SHP77 (cell line): ENCODE measurements around the gene FBN1.

Experiments
- DNase-seq, 2 experiments: peaks; one replicate each; lab custom pipeline; 2025; lab: John Stamatoyannopoulos, UW

FBN1 gene

DNA sequence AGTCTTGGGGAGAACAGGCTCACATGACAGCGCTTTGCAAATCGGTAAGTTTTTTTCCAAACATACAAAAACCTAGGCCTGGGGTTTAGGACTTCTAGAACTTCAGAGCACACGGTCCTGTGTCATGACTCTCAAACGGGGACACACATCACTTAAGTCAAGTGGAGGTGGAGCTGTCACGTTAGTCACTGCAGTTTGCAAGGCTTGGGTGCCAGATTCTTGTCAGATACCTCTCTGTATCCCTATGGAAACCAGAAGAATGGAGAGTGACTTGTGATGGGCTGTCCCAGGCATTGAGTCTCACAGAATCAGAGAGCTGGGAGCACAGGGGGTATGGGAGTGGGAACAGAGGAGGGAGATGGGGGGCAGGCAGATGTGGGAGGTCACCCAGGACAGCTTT is 249.5 kb downstream of the FBN1 start:
- no peak for DNase-seq

DNA sequence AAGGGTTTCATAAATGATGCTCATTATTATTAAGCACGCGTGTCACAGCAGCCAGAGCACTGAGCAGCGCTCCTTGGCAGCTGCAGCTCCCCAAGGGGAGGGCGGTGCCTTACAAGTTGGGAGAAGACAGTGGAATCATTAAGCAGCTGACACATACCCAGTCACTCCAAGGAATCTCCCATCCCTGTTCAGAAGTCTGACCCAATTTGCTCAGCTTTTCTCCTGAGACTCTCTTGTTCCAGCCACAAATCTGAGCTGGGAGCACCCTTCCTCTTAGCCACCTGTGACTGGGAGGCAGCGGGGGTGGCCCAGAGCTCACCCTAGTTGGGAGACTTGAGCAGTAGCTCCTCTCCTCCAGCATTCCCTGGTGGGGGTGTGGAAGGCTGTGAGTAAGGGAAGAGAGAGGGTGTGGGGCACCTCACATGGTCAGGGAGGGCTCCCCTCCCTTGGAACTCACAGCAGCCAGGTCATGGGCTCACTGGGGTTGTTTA is 249.9 kb downstream of the FBN1 start:
- DNase-seq: no peak

GRCh38 chr15:48394970-48395369 is 250.5 kb downstream of the FBN1 start:
- no peak for DNase-seq

DNA sequence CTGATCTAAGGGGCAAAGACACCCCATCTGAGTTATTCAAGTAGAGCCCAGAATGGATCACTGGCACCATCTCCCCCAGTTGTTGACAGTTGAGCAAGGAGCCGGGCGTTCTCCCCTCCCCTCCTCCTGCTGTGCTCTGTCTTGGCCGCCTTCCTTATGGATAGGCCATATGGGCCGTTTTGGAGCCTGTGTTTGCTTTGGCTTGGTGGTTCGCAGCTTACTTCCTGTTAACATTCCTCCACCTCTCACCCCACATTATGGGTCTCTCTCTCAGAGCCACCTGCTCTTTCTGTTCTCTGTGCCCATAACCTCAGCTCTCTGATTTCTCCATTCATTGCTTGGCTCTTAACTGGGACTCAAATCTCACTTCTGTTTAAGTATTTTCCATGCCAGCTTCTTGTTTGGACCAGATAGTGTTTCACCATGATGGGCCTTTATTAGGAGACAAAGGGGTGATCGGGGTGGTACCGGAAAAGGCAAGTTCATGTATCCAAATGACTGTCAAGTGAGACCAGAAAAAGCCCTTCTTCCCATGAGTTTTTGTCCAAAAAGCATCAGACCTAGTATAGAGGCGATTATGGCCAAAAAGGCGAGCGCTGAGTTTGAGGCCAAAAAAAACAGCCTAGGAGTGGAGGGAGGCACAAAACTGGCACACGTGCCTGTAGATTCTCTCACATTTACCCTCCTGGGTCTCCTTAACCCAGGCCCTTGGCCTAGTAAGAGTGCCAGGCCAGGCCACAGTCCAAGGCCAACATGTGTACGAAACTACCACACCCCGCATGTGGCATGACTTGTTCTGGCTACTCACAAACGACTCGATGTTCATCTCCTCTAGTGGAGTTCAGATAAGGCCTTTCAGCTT is 251.6 kb downstream of the FBN1 start:
- DNase-seq: no peak

DNA sequence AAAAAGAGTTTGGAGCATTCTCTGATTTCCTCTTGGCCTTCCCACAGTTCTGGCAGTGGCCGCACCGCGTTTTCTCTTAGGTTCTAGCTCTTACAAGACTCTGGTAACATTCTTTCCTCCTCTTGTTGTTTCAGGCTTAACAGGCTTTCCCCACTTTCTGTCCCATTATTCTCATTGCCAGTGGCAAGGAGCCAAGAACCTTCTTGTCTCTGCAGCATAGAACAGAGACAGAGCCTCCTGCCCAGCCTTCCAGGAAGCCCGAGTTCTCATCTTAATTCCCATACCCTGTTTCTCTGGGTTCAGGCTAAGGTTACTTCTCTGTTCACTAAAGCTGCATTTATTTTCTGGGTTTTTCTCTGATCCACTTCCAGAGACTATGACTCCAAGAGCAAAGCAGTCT is 253.2 kb downstream of the FBN1 start:
- no peak for DNase-seq

DNA sequence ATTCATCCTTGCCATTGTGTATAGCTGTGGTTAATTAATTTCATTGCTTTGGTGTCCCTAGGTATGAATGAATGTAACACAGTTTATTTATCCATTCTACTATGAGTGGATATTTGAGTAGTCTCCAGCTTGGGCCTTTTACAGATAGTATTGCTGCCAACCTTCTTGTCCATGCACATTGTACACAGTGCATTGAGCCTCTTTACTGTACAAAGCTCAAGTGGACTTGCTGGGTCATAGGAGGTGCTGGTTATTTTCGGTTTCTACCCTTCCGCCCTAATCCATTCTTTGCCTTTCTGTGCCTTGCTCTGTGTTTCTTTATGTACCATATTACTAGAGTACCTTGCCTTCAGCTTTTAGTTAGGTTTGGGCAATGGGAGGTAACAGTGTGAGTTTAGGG is 253.6 kb downstream of the FBN1 start:
- DNase-seq: no peak

GRCh38 chr15:48389691-48390143 is 255.8 kb downstream of the FBN1 start:
- no peak for DNase-seq

GRCh38 chr15:48388910-48389309 is 256.6 kb downstream of the FBN1 start:
- DNase-seq: no peak

DNA sequence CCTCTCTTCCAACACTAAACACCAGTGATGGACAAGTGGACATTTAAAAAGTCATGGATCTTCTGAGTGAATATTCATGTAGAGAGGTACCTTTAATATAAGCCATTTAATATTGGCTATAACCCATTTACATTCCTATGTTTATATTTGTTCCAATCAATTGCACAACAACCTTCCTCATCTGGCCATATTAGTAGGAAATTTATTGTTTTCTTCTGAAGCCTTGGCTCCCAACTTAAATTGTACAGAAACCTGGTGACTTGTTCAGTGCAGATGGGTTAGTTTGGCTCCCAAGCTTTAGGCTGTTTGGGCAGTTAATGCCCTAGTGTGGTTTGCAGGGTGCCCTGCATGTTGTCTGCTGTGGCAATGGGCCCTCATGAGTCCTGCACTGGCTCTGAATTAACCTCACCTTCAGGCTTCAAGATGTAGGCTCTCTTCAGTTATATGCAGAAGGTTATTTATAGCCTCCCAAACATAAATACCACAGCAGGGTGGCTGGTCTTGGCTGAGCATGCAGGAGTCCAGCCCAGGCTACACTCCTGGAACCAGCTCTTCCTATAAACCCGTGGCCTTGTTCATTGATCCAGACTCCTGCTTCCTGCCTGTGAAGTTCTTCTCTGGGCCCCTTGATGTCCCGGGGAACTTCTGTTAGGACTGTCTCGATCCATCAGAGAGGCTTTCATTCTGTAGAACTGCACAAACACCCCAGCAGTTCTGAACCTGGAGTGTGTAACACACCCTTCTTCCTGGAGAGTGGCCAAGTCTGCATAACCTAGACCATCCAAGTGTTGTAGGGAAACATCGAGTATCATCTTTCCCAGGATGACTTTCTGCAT is 257.3 kb downstream of the FBN1 start:
- DNase-seq: no peak

DNA sequence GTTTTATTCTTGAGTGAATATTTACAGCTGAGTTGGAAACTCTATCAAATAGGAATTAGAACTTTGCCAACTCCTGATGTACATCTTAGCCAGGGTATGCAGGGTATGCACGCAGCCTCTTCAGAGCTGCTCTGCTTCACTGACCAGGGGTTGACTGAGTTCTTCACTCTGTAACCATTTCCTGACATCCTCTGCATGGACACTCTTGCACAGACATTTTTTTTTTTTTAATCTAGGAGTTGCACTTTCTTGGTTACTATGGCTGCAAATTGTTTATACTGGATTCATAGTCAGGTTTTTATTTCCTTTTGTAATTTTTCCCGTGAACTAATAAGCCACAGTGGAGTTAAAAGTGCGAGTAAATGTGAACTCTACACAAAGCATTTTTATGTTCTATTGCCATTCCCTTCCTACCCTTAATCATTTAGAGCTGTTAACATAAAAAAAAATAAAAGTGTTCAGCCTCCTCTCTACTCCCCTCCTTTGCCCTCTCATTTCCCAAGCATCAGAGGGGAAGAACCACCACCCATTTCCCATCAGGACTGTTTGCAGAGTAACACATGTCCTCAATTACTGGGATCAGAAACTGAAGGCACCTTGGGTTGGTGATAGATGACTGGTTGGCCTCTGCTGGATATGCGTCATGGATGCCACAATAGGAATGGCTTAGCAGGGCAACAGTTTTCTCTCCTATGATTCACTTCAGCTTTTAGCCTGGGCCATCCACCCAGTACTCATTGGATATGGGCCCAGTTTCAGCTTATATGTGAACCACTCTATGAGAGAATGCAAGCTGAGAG is 260.3 kb downstream of the FBN1 start:
- DNase-seq: no peak

DNA sequence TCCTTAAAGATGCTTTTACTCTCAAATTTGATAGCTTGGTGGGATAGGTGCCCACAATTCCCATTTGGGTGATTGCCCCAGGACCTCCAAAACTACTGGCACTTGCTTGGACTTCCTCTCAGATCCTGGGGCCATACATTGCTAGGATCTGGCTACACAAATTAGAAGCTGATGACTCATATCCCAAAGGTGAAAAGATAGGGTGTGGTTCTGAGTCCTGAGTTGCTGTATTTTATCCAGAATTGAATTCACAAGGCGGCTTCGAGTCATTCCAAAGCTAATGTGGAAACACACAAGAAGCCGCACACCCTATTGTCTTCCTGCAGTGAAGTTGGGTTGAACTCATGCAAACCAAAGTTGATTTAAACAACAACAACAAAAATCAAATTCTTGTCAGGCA is 260.9 kb downstream of the FBN1 start:
- DNase-seq: no peak

DNA sequence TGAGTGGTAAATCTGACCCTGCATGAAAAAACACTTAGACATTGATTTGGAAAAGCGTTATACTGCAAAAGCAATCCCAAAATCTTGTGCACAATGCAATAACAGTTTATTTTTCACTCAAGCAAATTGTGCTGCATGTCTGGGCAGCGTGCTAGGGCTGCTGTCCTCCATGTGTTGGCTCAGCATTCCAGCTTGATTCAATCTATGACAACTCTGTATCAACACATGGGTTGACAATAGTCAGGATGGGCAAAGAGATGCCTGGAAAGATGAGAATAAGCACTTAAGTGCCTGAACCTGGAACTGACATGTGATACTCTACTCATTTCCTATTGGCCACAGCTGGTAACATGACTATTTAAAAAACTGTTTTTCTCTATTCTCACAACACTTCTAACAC is 262.5 kb downstream of the FBN1 start:
- no peak for DNase-seq

GRCh38 chr15:48381861-48382260 is 263.6 kb downstream of the FBN1 start:
- no peak for DNase-seq

DNA sequence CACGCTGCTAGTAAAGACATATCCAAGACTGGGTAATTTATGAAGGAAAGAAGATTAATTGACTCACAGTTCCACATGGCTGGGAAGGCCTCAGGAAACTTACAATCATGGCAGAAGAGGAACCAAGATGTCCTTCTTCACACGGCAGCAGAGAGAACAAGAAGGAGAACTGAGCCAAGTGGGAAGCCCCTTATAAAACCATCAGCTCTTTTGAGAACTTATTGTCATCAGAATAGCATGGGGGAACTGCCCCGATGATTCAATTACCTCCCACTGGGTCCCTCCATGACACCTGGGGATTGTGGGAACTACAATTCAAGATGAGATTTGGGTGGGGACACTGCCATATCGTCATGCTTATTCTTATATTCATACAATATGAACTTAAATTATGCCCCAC is 265.3 kb downstream of the FBN1 start:
- DNase-seq: no peak

- DNase-seq: no peak
These were observed 269.7 kb downstream of the FBN1 start for GRCh38 chr15:48375767-48376166.

DNA sequence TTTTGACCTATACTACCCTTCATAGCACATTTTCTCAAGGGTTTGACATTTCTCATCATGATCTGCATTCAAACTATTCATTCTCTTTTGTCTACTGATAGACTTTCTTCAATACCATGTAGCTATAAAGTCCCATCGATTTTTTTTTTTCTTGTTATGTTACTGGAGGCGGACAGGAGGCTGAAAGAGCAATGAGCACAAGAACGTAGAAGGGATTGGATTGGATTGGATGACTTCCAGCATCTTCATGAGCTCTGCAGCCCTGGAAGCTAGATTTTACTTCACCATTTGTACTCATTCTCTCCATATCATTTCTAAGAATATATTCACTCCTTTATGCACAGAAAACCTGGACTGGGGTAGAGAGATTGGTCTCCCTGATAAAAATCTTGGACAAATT is 271.0 kb downstream of the FBN1 start:
- DNase-seq: no peak

- no peak for DNase-seq
These were observed 271.6 kb downstream of the FBN1 start for GRCh38 chr15:48373821-48374451.

DNA sequence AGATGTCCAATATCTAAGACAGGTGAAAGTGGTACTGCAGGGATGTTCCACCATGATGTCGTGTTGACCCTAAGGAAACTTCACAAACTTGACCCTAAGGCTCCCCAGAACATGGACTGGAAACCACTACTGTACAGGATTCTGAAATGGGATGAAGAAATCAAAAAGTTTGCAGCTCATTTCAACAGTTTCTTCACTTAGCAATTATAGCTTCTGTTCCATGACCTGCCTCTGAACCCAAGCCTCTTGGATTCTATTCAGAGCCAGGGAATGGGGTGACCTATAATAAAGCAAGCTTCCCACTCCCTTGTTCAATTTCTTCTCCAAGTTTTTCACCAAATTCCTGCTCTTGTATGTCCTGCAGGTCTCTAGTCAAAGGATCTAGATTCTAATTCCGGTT is 273.5 kb downstream of the FBN1 start:
- DNase-seq: no peak

DNA sequence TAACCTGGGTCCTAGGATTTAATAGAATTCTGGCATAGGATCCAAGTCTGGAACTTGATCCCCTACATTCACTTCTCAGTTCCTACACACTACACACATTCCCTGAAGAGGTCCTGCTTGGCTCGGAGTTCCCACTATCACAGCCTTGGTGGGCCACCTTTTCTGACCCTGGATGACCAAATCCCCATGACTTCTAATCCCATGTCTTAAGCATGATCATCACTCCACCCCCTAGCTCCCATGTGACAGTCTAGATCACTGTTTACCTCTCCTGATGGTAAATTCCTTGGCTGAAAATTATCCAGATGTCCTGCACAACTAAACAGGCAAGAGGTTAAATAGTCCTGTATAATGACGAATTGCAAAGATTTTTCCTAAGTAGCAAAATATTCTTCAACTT is 274.0 kb downstream of the FBN1 start:
- DNase-seq: no peak

- DNase-seq: no peak
These were observed 275.0 kb downstream of the FBN1 start for GRCh38 chr15:48370460-48370859.

- DNase-seq: no peak
These were observed 278.0 kb downstream of the FBN1 start for GRCh38 chr15:48367483-48367882.
